ENCODE data around the gene FKBP1A. TPM values are rescaled to one million over a fixed set of nuclear protein-coding genes. Genes with fewer than 3 reads are reported as not detected.

Gene FKBP1A
- total and polyA plus RNA-seq, 10 donors: 135 to 338 (median 248) TPM

DNA sequence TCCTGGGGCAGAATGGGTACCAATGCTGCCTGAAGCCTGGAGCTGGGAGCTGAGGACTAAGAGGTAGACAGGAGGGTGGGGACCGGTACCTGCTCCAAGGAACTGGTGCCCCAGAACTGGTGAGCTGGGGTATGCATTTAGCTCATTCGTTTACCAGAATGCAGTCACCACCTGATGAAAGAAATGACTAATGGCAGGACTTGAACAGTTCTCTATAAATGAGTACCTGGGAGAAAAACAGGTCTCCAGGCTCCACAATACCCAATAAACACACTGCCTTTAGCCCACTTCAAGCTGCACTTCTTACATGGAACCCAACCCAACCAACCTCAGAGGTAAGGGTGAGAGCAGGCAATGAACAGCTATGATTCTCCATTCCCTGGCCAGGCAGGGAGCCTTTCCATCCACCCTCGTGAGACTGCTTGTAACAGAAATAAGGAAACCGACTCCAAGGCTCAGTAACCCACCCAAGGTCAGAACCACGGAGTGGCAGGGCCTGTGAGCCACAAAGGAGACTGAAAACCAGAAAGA is 15.4 kb downstream of the FKBP1A start:
- WGBS, 5 donors: 50 to 66% (median 57%) methylated on average over 5 of the region's 5 CpGs
- peak overlapping the region in 1 of 8 donors; percentile 28 for H3K4me3 ChIP-seq
- peaks cover 0 to 35% (median 24%) of the 10 kb centered on the region in 6 donors for H3K36me3 ChIP-seq
- H3K27ac ChIP-seq: peak overlapping the region; percentile 4 to 83 (median 72)
- DNase-seq: no peak
- H3K27me3 ChIP-seq (replicated peaks in 1 of 7): no peaks in the 10 kb centered on the region
- no peaks in the 10 kb centered on the region for H3K9me3 ChIP-seq
- H3K4me1 ChIP-seq: peaks cover 65 to 100% (median 97%) of the 10 kb centered on the region in 6 donors
- intact Hi-C loops (cut with DNase I; ENCODE audit: low total_unique reads): no loop called here
- no peak for TF ChIP-seq POLR2AphosphoS5 (IDR thresholded peaks at IDR 0.05)
- TF ChIP-seq, protein P1, sequence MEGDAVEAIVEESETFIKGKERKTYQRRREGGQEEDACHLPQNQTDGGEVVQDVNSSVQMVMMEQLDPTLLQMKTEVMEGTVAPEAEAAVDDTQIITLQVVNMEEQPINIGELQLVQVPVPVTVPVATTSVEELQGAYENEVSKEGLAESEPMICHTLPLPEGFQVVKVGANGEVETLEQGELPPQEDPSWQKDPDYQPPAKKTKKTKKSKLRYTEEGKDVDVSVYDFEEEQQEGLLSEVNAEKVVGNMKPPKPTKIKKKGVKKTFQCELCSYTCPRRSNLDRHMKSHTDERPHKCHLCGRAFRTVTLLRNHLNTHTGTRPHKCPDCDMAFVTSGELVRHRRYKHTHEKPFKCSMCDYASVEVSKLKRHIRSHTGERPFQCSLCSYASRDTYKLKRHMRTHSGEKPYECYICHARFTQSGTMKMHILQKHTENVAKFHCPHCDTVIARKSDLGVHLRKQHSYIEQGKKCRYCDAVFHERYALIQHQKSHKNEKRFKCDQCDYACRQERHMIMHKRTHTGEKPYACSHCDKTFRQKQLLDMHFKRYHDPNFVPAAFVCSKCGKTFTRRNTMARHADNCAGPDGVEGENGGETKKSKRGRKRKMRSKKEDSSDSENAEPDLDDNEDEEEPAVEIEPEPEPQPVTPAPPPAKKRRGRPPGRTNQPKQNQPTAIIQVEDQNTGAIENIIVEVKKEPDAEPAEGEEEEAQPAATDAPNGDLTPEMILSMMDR (IDR thresholded peaks at IDR 0.05 in 8 of 11, conservative IDR thresholded peaks at IDR 0.05 in 3 of 11): no peak
- TF ChIP-seq POLR2A (IDR thresholded peaks at IDR 0.05): no peak

DNA sequence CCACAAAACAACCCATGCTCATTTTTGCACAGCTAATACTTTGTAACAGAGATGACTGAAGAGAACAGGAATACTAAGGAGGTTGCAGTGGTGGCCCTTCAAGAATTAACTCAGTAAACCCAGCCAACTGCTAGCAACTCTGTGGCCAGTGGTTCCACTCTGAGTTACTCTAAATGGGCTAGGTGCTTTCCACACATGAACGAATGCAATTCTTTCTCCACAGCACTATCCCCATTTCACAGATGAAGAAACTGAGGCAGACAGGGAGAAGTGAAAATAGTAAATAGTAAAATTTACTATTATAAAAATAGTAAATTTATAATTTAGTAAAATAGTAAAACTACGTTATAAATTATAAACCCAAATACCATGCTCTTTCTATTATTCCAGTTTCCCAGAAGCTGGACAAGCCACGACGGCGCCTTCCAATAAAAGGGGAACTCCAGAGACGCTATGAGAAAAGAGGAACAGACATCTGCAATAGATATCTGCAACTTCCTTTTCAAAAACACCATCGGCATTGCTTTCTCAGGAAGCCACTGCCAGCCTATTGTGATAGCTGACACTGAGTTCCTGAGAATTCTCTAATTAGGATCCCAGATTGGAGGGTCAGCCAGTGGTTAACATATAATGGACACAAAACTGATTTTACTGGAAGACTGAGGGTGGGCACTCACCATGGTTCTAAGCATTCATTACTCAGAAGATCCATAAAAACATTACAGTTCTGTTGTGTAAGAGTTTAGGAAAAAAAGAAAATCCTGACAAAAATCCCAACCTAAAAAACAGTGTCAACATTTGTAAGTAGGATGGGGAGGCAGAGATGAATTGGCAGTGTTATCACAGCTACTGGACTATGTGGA is 16.2 kb downstream of the FKBP1A start:
- TF ChIP-seq, protein P1 (IDR thresholded peaks at IDR 0.05 in 8 of 11, conservative IDR thresholded peaks at IDR 0.05 in 3 of 11): no peak
- TF ChIP-seq POLR2A (IDR thresholded peaks at IDR 0.05): no peak
- no peak for TF ChIP-seq POLR2AphosphoS5 (IDR thresholded peaks at IDR 0.05)
- no peak for DNase-seq
- no peaks in the 10 kb centered on the region for H3K9me3 ChIP-seq
- H3K4me3 ChIP-seq: peak overlapping the region in 1 of 8 donors; percentile 28
- H3K27ac ChIP-seq: peak overlapping the region; percentile 49 to 83 (median 72)
- peaks cover 65 to 100% (median 93%) of the 10 kb centered on the region in 6 donors for H3K4me1 ChIP-seq
- H3K36me3 ChIP-seq: peaks cover 0 to 38% (median 30%) of the 10 kb centered on the region in 6 donors
- 14 to 24% (median 19%) methylated on average over 7 of the region's 7 CpGs for WGBS, 5 donors
- H3K27me3 ChIP-seq (replicated peaks in 1 of 7): no peaks in the 10 kb centered on the region
- intact Hi-C loops (cut with DNase I; ENCODE audit: low total_unique reads): no loop called here

DNA sequence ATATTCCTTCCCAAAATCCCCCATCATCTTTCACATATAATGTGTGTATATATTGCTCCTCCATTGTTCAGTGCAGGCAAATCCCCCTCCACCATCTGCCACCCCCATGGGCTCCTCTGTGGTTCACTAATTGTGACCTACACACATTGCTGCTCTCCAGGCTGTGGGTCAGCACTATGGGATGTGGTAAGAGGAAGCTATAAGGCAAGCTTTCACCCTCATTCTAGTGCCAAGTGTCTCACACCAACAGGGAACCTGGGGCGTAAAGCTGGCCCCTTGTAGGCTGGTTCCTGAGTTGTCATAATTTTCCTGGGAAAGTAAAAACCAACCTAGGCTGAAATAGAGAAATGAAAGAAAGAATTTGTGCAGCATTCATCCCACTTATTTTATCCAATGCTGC is 16.8 kb downstream of the FKBP1A start:
- intact Hi-C loops (cut with DNase I; ENCODE audit: low total_unique reads): no loop called here
- peak overlapping the region in 1 of 8 donors; percentile 28 for H3K4me3 ChIP-seq
- peak overlapping the region; percentile 49 to 83 (median 72) for H3K27ac ChIP-seq
- no peaks in the 10 kb centered on the region for H3K9me3 ChIP-seq
- DNase-seq: no peak
- H3K27me3 ChIP-seq (replicated peaks in 1 of 7): no peaks in the 10 kb centered on the region
- H3K36me3 ChIP-seq: peaks cover 0 to 45% (median 36%) of the 10 kb centered on the region in 6 donors
- peaks cover 66 to 100% (median 92%) of the 10 kb centered on the region in 6 donors for H3K4me1 ChIP-seq
- 35 to 84% (median 50%) methylated on average over 1 of the region's 1 CpG for WGBS, 5 donors
- TF ChIP-seq POLR2AphosphoS5 (IDR thresholded peaks at IDR 0.05) (no peak), POLR2A (IDR thresholded peaks at IDR 0.05) (no peak)
- TF ChIP-seq, protein P1 (IDR thresholded peaks at IDR 0.05 in 8 of 11, conservative IDR thresholded peaks at IDR 0.05 in 3 of 11): no peak

DNA sequence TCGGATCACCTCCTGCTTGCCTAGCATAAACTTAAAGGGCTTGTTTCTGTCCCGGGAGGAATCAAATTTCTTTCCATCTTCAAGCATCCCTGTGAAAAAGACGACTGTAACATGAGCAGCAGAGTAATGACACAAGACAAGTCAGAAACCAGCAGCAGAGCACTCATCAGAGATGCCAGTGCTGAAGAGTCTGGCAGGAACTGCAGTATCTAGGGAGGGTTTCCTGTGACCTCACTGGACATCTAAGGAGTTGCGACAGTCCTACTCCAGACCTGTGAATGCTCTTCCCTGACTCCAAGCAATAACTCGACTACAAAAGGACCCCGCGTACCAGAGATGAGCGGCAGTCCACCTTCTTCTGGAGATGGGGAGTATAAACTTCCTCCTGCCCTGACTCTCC is 17.3 kb downstream of the FKBP1A start:
- peaks cover 0 to 50% (median 41%) of the 10 kb centered on the region in 6 donors for H3K36me3 ChIP-seq
- no peak for DNase-seq
- TF ChIP-seq POLR2A (IDR thresholded peaks at IDR 0.05): no peak
- TF ChIP-seq, protein P1 (IDR thresholded peaks at IDR 0.05 in 8 of 11, conservative IDR thresholded peaks at IDR 0.05 in 3 of 11): no peak
- peak in 1 of 3 donors; percentile 31 for TF ChIP-seq POLR2AphosphoS5 (IDR thresholded peaks at IDR 0.05)
- H3K27me3 ChIP-seq (replicated peaks in 1 of 7): no peaks in the 10 kb centered on the region
- peak overlapping the region in 1 of 8 donors; percentile 28 for H3K4me3 ChIP-seq
- no peaks in the 10 kb centered on the region for H3K9me3 ChIP-seq
- intact Hi-C loops (cut with DNase I; ENCODE audit: low total_unique reads): no loop called here
- H3K27ac ChIP-seq: peak overlapping the region; percentile 49 to 83 (median 72)
- H3K4me1 ChIP-seq: peaks cover 66 to 100% (median 92%) of the 10 kb centered on the region in 6 donors
- 45 to 65% (median 58%) methylated on average over 8 of the region's 8 CpGs for WGBS, 5 donors

All from spleen (tissue), 11 donors.